Inflammatory macrophage (primary cell): ENCODE measurements around the gene SCNN1A.

Source experiments
- DNase-seq, 2 donors: peaks; one replicate each; pipeline ENCODE4 v3.0.0-alpha.2; 2020 to 2022

The SCNN1A gene

DNA sequence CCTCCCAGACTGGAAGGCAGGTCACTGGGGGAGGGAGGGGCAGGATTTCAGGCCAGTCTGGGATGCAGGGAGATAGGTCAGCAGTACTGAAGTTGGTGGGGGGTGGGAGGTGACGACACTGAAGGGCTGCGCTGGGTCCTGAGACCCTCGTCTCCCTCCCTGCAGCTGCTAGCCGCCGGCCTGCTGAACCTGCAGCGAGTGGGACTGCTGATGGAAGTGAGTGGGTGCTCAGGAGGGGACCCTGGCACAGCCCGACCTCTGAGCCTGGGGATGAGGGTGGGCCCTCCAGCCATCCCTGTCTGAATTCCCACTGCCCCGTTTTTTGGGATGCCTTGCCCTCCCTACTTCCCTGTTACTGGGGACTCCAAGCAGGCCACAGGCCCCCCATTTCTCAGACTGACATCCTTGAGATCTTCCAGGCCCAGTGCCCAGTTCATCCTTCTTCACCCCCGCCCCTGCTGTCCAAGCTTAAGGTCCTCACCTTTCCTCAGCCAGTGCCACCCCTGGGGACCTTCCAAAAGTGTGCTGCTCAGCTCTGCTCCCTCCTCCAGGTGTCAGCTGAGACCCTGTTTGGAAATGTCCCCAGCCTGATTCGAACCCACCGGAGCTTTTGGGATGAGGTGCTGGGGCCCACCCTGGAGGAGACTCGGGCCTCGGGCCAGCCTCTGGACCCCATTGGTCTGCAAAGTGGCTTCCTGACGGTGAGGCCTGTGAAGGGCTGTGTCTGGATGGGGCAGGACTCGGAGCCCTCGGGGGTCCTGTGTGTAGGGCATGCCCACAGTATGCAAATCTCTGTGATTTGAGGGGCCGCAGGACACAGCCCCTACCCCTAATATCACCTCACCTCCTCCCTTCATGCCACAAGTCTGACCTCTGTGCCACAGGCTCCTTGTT is 59.4 kb downstream of the SCNN1A start:
- DNase-seq, result no peak

DNA sequence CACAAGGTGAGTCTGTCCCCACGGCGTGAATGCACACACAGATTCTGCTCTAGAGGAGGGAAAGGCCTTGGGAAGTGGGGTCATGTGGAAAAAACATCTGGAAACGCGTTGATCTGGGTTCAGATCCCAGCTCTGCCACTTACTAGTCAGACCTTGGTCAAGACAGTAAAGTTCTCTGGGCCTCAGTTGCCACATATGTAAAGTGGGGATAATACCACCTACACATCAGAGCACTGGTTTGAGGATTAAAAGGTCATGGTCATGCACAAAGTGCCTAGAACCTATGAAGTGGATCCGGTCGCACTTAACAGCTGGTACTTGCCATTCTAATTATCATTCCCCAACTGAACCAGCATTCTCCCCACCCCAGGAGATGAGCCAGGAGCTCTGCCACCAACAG is 60.2 kb downstream of the SCNN1A start:
- no peak for DNase-seq

DNA sequence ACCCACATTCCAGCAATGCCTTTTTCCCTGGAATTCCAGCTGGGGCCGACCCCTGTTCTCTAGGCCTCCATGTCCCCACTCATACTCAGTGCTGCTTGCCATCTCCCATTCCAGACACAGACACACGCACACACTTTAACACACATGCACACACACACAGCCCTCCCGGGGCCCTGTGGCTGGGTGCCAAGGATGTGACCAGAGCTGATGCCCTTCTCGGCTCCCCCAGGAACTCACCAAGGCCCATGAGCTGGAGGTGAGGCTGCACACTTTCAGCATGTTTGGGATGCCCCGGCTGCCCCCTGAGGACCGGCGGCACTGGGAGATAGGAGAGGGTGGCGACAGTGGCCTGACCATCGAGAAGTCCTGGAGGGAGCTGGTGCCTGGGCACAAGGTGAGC is 60.6 kb downstream of the SCNN1A start:
- no peak for DNase-seq

DNA sequence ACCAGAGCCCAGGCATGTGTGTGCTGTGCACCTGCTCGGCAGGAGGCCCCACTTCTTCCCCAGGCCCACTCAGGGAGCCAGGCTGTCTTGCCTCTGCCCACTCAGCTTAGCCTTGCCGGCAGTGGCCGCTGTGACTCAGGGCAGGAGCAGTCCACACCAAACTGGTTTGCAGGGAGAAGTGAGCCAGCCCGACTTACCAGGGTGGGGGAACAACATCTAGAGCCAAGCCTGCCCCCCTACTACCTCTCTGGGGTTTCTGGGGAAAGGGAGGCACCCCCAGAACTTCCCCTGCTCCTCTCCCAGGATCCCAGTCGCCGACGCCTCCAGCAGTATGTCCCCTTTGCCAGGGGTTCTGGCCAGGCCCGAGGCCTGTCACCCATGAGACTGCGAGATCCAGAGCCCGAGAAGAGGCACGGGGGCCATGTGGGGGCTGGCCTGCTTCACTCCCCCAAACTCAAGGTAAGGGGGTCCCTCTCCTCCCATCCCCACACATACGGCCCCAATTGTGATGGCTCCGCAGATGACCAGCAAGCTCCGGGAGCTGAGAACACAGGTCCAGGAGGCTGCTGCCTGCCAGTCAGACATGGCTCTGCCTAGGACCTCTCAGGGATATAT is 61.9 kb downstream of the SCNN1A start:
- DNase-seq, result peak in 1 of 2 donors; percentile 48

DNA sequence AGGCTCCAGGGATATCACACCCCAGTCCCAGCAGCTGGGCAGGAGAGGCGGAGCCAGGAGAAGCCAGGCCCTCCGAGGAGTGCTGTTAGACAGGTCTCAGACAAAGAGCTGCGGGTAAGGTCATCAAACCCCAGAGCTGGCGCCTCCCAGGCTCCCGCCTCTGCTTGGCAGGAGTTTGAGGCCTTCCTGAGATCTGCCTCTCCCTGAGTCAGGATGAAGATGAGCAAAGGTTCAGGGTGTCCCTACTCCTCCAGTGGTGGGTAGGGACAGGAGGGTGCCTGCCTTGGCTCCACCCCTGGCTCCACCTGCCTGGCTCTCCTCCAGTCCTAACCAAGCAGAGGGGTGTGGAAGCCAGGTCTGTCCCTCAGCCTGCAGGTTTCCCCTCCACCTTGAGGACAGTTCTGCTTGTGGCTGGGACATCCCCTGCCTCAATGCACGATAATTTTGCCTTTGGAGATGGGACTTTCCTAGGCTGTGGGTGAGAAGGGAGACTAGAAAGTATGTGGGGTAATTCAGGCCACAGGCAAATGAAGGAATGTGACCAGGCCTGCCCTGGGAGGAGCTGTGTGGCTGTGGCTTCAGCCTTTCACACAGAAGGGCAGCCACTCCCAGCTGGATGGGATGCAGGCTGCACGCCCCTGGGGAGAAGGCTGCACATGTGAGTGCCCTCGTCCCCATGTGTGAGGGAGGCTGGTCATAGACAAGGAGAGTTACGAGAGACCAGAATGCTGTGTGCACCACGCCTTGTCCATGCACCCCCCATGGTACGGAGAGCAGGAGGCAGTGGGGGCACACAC is 62.6 kb downstream of the SCNN1A start:
- DNase-seq, result peak in 1 of 2 donors; percentile 44

DNA sequence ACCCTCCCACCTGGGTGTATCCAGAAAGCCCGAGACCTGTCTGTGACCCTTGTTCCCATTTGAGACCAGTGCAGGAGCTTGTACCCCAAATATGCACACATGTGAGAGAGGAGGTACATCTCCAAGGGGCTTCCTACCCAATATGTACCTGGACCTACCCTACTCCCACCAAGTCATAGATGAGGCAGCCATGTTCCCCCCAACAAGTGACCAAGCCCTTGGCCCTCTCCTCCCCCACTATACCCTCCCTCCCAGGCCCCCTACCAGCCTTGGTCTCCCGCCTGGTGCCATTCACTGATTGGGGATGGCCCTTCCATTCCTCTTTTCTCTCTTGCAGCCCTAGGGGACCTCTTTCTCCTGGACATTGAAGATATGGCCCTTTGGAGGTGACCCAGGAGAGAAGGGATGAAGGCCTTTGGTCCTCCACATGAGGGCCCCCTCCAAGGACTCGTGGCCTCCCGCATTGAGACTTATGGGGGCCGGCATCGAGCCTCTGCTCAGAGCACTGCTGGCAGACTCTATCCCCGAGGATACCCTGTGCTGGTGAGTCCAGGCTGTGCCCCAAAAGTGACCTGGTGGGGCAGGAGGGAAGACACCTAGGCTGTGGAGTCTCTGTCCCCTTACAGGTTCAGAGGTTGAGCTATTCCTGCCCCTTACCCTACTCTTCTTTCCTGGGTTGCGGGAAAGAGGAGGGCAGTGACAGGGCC is 63.4 kb downstream of the SCNN1A start:
- DNase-seq, result no peak

DNA sequence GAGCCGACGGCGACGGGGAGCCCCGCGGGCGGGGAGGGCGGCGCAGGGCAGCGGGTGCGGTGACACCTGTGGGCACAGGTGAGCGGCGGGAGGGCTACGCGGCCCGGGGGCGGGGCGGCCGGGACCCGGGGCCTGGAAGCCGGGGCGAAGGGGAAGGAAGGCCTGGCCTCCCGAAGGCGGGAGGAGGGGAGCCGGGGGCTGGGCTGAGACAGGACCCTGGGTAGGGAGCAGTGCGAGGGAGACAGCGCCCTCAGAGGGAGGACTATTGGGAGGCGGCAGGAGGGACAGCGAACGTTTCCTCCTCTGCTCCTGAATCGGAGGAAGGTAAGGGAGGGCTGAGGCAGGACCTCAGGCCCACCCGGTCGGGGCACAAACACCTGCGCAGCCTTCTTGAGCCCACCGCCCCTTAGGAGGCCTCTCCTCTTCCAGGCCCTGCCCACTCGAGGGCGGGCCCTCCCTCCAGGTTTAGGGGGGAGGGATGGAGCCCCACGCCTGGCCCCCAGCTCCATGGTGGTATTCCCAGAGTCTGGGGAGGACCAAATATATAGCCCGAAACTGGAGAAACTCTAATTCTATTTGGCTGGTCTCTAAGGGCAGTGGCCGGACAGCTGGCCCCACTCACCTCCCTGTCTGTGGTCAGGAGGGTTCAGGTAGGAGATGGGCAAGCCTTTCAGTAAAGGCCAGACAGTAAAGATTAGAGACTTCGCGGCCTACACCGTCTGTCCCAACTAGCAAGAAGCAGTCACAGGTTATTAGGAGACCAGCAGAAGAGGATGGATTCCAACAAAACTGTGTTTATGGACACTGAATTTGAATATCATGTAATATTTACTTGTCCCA is 64.4 kb downstream of the SCNN1A start:
- DNase-seq, result no peak

DNA sequence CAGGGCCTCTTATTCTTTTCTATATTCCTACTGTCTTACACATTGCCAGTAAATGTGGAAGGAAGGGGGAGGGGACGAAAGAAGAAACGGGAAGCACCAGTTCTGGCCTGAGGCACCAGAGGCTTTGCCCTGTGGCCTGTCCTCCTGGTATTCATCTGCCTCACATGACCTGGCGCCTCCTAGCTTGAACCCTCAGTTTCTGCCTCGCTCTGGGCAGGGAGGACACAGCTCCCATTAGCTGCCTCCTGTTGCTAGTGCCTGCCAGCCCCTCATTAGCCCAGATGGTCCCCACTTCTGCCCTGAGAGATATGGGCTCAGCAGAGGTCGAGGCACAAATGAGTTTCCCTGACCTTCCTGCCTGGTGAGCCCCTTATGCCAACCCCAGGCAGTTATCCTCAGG is 67.8 kb downstream of the SCNN1A start:
- peak; percentile 75 to 78 for DNase-seq

DNA sequence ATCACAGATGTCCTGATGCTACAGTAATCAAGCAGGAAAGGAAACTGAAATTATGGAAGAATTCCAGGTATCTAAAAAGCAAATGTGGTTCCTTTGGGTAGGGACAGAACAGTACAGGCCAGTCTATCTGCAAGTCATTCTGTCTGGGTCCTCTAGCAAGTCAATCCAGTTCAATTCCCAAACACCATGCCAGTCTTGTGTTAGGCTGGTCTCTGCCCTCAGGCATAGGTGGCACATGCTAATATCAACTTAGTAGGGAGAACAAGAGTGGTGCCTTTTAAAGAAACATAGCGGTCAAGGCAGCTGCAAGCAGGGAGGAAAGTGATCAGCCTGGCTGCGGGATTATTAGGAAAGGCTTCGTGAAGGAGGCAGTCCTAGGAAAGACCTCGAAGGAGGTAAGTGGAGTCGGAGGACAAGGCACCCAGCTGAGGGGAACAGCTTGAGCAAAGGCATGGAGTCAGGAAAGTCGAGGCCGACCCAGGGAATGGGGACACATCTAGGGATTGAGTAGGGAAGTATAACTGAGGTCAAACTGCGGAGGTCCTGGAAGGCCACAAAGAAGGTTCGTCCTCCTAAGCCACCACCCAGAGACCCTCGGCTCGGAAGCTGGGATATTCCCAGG is 68.7 kb downstream of the SCNN1A start:
- no peak for DNase-seq

DNA sequence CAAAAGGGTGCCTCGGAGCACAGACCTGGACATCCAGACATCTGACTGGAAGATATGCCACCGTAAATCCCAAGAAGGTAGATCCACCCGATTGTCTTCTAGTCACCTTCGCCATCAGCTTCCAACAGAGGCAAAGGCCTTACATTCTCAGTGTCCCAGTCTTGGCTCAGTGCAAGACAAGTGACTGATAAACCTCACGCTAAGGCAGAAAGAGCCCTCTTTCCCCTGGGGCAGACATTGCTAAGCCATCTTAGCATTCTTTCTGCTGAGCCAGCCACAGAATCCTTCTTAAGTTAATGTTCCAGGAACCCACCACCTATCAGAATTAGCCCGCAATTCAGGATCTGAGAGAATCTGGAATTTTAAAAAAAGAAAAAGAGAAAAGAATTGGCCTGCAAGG is 69.2 kb downstream of the SCNN1A start:
- no peak for DNase-seq

DNA sequence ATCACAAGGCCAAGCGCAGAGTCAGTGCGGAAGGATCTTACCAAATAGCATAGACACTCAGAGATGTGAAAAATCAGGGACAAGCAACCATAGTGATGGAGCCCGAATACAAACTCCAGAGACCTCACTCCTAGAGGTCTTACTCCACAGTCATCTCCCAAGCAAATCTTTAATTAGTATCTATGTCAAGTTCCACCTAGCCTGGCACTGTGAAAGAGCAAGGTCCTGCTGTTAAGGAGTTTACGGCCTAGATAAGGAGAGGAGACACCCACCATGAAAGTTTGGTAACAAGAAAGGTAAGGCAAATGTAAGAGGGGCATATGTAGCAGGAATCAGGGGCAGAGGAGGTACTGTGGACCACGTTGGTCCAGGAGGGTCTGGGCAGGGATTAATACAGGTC is 72.3 kb downstream of the SCNN1A start:
- no peak for DNase-seq

DNA sequence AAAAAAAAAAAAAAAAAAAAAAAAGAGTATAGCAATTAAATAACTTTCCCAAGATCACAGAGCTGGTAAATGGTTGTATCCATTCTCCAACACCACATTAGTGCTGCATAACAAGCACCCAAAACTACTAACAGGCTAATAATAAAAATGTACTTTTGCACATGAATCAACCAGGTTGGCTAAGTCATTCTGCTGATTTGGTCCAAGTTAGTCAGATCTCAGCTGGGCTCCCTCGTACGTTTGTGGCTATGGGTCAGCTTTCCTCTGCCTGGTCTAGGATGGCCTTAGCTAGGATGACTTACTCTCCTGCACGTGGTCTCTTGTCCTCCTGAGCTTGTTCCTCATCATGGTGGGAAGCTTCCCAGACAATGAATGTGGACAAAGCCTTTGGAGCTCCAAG is 72.7 kb downstream of the SCNN1A start:
- no peak for DNase-seq

DNA sequence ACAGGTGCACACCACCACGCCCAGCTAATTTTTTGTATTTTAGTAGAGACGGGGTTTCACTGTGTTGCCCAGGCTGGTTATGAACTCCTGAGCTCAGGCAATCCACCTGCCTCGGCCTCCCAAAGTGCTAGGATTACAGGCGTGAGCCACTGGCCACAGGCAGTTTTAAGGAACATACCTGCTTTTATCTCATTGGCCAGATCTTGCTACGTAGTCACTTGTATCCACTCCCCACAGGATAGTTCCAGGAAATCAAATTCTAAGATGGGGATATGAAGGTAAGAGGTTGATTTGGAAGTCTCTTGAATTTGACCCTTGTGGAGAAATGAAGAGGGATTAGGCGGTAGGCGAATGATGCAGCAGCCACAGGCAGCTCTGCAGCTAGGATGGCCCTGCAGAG is 73.6 kb downstream of the SCNN1A start:
- peak in 1 of 2 donors; percentile 1 for DNase-seq

DNA sequence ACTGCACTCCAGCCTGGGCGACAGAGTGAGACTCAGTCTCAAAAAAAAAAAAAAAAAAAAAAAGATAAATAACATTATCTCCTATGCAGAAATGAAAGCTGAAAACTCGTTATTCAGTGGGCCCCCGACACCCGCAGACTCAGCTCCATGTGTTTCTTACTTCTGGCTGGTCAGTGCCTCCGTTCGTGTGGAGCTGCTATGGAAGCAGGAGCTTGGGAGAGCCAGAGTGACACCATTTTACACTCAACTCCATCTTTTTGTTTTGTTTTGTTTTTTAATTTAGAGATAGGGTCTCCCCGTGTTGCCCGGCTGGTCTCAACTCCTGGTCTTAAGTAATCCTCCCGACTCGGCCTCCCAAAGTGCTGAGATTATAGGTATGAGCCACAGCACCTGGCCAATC is 78.2 kb downstream of the SCNN1A start:
- DNase-seq, result no peak
